GF-D8 (cell line): ENCODE results near the gene LOXL4.
"Not testable (repeated sequence)": the region's sequence is repeated elsewhere in the genome, so short reads cannot be mapped to it uniquely, and the experiment has no call there.

Experiments used
- DNase-seq: peaks from one replicate; lab custom pipeline; 2025; lab: John Stamatoyannopoulos, UW

Gene LOXL4

DNA sequence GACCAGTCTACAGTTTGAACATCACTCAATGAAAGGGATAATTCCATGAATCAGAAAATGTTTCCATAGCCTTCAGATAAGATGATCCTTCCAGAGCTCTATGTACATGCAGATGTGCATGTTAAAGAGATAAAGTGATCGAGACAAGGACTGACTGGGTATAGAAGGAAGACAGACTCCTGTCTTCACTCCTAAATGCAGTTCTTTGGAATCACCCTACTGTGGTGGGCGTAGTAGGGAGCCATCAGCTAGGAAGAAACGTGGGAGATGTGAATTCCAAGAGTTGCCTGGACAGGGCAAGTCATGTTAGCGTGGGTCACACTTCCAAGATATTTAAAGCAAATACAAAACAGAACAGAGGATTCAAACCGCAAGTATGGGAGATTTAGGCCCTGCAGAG is 23.9 kb downstream of the LOXL4 start:
- no peak for DNase-seq

GRCh38 chr10:98242823-98243222 is 25.2 kb downstream of the LOXL4 start:
- DNase-seq = no peak

GRCh38 chr10:98240524-98240923 is 27.5 kb downstream of the LOXL4 start:
- DNase-seq = no peak

DNA sequence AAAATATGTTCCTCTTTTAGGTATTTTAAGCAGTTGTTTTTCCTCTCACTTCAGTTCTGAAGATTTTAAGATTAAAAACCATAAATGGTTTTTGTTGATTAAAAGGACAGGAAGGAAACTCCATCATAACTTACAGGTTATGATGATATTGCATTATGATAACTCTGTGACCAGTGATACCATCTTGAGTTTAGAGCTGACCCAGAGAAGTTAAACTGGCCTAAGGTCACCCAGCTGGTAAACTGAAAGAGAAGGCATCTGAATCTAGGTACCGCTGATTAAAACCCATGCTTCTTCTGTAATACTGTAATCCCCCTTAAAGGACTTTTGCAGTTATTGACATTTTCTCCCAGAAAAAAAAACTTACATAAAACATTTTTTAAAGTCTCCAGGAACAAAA is 29.6 kb downstream of the LOXL4 start:
- peak; percentile 45 for DNase-seq

- DNase-seq = no peak
These were observed 31.1 kb downstream of the LOXL4 start for GRCh38 chr10:98236862-98237261.

GRCh38 chr10:98235846-98236245 is 32.1 kb downstream of the LOXL4 start:
- DNase-seq = no peak

GRCh38 chr10:98231417-98231816 is 36.6 kb downstream of the LOXL4 start:
- no peak for DNase-seq

GRCh38 chr10:98228266-98228665 is 39.7 kb downstream of the LOXL4 start:
- DNase-seq = not testable (repeated sequence)

DNA sequence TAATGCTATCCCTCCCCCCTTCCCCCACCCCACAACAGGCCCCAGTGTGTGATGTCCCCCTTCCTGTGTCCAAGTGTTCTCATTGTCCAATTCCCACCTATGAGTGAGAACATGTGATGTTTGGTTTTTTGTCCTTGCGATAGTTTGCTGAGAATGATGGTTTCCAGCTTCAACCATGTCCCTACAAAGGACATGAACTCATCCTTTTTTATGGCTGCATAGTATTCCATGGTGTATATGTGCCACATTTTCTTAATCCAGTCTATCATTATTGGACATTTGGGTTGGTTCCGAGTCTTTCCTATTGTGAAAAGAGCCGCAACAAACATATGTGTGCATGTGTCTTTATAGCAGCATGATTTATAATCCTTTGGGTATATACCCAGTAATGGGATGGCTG is 40.3 kb downstream of the LOXL4 start:
- not testable (repeated sequence) for DNase-seq

DNA sequence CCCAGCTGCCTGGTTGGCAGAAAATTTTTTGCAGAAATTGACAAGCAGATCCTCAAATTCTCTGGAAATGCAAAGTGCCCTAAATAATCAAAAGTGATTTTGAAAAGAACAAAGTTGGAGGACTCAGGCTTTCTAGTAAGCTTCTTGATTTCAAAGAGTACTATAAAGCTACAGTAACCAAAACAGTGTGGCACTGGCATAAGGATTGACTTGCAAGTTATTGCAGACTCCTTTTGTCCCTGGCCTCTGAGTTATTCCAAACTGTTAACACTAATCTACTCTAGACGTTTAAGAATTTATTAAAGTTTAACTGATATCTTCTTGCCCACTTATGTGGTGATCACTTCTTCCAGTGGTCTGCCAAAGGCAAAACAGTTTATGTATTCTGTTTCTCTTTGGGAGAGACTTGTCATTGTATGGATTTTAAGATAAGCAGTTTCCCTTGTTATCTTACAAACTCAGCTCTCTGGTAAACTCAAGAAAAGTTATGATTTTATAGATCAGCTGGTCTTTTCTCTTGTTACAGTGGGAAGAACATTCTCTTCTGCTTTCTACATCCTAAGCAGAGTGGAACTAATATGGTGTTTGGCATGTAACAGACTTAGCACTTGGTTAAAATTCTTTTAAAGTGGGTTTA is 41.4 kb downstream of the LOXL4 start:
- no peak for DNase-seq

DNA sequence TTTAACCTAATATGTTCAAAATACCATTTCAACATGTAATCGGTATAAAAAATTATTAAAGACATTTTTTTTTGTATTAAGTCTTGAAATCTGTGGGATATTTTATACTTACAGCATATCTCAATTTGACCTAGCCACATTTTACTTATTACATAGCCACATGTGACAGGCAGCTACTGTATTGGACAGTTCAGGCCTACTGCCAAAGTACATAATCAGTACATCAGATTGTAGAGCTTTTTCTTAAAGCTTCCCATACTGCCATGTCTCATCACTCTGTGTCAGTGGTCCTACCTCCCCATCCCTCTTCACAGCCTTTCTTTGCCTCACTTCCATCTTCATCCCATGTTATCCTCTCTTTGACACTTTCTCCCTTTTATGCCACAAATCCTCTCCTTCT is 43.0 kb downstream of the LOXL4 start:
- no peak for DNase-seq

DNA sequence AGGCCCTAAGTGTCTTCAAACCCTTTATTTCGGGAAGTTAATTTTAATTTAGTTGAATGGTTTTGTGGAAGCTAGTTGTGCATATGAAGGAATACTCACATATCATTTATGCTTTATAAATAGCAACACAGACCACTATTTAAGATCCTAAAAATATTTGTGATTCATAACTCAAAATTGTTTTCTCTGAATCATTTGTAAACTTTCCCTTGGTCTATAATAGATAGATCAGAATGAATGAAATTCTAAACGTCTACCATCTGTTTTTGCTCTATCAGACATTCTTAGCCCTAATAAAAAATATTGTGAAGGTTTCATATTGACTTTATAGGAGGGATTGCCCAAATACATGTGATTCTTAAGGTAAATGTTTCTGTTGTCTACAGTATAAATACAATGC is 43.5 kb downstream of the LOXL4 start:
- DNase-seq = no peak

DNA sequence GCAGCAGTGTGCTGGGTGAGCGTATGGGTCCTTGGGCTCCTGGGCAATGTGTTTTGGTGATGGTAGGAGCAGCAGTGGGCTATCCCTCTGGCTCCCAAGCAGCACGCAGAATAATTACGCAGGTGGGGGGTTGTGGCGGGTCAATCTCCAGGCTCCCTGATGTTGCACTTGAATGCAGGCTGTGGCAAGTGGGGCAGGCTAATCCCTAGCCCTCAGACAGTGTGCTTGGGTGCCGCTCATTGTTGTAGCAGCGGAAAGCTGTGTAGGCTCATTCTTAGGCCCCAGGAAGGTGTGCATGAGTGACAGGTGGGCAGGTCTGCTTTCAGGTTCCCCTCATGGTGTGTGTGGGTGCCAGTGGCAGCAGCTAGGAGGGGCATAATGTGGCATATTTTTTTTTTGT is 44.1 kb downstream of the LOXL4 start:
- DNase-seq = no peak

- DNase-seq = peak; percentile 13
These were observed 50.2 kb downstream of the LOXL4 start for GRCh38 chr10:98217801-98218200.

DNA sequence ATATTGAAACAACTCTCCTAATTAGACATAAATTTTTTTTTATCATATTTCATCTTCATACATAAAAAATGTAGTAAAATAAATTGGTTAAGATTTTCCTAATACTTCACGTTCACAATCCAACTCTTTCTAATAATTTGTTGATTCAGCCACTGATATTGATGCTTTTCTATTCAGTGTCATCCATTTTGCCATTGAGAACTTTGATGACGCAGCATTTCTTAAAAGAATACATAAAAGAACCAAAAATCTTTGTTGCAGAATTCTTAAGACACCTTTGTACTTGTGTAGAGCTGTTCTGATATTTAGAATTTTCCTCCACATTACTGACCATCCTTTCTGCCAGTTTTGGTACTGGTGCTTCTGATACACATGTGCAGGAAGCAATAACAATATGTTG is 52.6 kb downstream of the LOXL4 start:
- no peak for DNase-seq

GRCh38 chr10:98213740-98214139 is 54.3 kb downstream of the LOXL4 start:
- no peak for DNase-seq

GRCh38 chr10:98212196-98212595 is 55.8 kb downstream of the LOXL4 start:
- no peak for DNase-seq

DNA sequence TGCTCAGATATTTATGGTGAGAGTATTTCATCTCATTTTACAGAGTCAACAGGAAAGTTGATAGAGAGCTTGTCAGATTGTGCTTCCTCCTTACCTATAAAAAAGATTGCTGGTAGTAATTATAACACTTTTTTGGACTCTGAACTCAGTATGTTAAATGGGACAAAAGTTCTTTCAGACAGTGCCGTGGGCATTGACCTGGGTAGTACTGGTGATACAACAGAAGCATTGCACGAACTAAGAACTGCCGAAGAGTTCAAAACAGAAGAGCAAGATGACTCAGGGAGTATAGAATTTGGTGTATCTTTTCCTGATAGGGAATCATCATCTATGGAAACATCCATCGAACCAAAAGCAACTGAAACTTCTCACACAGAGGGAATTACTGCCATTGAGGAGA is 58.6 kb downstream of the LOXL4 start:
- no peak for DNase-seq

- DNase-seq = no peak
These were observed 59.1 kb downstream of the LOXL4 start for GRCh38 chr10:98208925-98209324.

GRCh38 chr10:98205351-98205750 is 62.6 kb downstream of the LOXL4 start:
- DNase-seq = no peak

- no peak for DNase-seq
These were observed 65.6 kb downstream of the LOXL4 start for GRCh38 chr10:98202378-98202777.

DNA sequence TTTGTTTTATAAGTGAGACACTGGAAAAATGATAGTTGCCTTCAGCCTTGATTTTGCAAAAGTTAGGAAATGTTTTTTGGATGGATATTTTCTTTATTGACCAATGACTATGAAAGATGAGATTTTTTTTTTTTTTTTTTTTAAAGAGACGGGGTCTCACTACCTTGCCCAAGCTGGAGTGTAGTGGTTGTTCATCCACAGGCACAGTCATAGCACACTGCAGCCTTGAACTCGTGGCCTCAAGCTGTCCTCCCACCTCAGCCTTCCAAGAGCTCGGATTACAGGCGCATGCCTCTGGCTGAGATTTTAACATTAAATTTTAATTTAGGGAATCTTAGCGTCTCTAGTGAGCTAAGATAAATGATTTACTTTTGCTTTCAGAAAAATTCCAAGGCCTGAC is 66.2 kb downstream of the LOXL4 start:
- DNase-seq = no peak
